Stimulated activated CD8-positive, alpha-beta memory T cell treated with anti-CD3 and anti-CD28 coated beads, Interleukin-15, amount 100 ng/mL, for 1 hour (primary cell): ENCODE results near the gene GAS6.
"Not testable (repeated sequence)": the region's sequence is repeated elsewhere in the genome, so short reads cannot be mapped to it uniquely, and the experiment has no call there.

ENCODE experiments used
- DNase-seq: peaks from one replicate; pipeline ENCODE4 v3.0.0-alpha.2; 2020; ENCODE audit warnings: low read depth

Gene GAS6

DNA sequence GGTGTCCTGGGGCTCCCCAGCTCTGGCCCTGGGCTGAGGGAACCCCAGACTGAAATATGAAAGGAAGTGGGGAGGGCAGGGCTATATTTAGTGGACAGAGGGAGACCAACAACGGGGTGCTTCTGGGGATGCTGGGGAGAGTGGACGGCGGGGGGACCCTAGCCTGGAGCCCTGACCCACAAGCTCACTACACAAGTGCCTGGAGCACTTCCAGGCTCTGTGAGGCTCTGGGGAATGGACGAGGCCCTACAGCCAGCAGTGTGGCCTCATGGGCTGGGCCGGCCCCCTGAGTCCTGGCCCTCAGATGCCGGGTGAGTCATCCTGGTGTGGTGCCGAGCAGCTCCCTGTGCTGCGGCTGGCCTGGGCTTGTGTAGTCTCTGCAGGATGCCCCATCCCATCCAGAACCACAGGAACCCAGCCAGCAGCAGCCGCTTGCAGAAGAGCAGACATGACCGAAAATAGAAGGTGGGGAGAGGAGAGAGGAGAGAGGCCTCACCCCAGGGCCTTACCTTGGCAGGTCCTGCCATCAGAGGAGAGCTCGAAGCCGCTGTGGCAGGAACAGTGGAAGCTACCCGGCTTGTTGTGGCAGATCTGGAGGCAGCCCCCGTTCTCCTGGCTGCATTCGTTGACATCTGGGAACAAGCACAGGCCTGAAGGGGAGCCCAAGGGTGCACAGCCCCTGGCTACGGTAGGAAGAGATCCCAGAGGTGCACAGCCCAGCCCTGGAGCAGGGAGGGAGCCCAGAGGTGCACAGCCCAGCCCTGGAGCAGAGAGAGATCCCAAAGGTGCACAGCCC lies 26.1 kb downstream of the GAS6 start:
- no peak for DNase-seq

- no peak for DNase-seq
Measured at GRCh38 chr13:113836768-113837559, 26.9 kb downstream of the GAS6 start.

- no peak for DNase-seq
Measured at GRCh38 chr13:113835461-113836270, 28.2 kb downstream of the GAS6 start.

DNA sequence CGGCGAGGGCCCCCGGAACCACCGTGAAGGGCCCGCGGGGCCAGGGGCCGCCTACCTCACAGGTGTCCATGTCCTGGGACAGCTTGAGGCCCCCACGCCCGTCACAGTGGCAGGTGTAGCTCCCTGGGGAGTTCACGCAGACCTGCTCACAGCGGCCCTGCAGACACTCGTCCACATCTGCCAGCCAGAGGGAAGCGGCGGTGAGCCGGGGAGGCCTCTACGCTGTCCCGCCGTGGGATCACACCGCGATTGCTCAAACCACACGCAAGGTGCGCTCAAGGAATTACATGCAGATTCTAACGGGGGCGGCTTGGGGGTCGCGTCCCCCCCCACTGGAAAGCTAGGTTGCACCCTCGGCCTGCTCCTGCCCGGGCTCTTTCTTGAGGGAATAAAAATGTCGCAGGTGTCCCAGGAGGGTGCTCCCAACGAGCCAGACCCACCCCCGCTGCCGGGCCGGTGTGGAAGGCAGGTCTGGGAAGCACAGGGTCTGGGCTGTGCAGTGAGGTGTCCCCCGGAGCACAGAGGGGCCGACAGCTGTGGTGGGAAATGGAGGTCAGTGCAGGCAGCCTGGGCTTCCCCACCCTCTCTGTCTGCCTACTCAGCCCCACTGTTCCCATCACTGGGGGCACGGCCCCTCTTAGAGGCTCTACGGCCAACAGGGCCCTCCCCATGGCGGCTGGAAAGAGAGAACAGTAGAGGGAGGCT lies 29.2 kb downstream of the GAS6 start:
- no peak for DNase-seq

- DNase-seq, result not testable (repeated sequence)
Measured at GRCh38 chr13:113834006-113834405, 29.9 kb downstream of the GAS6 start.

DNA sequence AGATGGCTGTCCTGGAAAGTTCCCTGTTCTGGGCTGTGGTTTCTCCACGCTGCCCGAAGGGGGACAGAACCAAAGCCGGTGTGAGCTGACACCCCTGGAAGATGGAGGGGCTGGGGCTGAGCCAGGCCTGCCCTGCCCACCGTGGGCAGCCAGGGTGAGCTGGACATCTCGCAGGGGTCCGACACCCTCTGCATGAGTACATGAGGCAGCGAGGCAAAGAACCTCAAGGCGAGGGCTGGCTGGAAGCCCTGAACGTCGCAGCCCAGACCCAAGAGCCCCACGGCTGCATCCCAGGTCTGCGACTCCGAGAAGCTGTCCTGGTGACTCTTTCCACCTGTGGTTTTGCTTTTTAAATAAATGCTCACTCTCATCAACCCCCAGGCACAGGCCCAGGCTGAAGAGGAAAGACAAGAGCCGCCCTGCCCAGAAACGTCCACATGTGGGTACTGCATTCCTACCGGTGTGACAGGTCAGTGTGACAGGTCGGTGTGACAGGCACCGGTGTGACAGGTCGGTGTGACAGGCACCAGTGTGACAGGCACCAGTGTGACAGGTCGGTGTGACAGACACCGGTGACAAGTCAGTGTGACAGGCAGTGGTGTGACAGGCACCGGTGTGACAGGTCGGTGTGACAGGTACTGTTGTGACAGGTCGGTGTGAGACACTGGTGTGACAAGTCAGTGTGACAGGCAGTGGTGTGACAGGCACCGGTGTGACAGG lies 30.6 kb downstream of the GAS6 start:
- no peak for DNase-seq

DNA sequence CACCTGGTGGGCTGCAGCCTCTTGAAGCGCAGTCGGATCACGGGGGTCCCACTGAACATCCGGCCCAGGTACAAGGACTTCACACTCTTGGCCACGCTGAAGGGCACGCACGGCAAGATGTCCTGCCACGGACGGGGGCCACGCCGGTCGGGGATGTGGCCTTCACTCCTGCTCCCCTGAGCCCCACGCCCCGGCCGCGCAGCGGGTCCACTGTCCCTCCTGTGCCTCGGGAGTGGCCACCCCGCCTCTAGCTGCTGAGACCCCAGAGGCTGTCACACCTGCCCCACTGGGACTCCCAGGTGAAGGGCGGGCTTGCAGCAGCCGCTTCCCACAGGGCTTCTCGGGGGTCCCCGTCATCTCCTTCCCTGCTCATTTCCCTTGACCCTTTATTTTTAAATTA lies 31.2 kb downstream of the GAS6 start:
- no peak for DNase-seq

DNA sequence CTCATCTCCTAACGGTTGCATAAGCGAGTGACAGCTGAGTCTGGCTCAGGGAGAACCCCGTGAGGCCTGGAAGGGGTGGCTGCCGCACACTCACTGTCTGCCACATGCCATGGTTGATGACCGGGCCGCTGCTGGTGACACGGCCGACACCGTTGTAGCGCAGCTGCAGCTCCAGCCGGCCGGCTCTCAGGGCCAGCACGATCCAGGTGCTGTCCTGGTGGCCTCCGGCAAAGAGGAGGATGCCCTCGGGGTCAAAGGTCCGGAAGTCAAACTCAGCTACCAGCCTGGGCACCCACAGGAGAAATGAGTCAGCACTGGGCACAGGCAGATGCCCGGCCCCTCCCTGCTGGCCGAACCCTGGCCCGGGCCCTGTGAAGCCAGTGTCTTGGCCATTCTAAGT lies 31.7 kb downstream of the GAS6 start:
- DNase-seq, result no peak

DNA sequence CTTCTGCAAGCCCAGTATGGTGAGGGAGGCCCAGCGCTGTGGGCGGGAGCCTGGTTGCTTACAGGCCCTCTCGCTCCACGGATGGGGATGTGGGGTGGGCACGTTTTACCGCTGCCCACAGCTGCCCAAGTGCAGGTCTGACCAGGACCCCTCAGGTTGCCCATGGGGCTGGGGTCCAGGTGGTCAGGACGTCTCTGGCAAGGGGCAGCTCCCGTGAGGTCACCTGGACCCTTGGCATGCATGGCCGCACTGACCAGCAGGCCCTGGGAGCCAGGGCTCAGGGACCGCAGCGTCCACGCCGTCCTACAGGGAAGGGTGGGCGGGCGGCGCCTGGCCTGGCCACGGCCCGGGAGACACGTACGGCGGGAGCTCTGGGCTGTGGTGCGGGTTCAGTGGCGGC lies 32.8 kb downstream of the GAS6 start:
- no peak for DNase-seq

- not testable (repeated sequence) for DNase-seq
Measured at GRCh38 chr13:113830426-113830950, 33.4 kb downstream of the GAS6 start.

DNA sequence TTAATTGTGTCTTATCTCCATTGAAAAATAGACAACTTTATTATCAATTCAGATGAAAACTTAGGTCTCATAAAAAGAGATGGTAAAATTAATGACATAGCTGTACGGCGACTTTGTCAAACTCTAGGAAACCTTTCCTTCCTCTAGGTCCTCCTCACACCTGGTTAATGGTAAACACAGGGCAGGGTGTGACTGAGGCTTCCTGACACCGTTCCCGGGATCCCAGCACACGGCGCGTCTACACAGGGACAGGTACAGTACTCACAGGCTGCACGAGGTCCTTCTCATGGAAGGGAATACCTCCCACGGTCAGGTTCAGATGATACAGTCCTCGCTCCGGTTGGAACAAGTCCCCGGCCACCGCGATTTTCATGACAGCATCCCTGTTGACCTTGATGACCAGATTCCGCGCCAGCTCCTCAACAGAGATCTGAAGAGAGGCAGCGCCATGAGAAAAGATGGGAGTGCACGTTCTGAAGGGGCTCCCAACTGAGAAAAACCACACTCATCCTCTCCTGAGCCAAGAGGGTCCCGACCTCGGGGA lies 35.5 kb downstream of the GAS6 start:
- DNase-seq, result no peak

GRCh38 chr13:113827021-113827420 lies 36.9 kb downstream of the GAS6 start:
- no peak for DNase-seq

DNA sequence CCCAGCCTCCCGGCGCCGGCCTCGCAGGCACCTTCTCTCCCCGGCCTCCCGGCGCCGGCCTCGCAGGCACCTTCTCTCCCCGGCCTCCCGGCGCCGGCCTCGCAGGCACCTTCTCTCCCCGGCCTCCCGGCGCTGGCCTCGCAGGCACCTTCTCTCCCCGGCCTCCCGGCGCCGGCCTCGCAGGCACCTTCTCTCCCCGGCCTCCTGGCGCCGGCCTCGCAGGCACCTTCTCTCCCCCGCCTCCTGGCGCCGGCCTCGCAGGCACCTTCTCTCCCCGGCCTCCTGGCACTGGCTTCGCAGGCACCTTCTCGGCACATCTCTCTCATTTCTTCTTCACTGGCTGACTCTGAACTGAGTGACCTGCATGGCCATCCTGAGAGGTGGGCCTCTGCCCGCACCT lies 37.4 kb downstream of the GAS6 start:
- DNase-seq, result not testable (repeated sequence)

DNA sequence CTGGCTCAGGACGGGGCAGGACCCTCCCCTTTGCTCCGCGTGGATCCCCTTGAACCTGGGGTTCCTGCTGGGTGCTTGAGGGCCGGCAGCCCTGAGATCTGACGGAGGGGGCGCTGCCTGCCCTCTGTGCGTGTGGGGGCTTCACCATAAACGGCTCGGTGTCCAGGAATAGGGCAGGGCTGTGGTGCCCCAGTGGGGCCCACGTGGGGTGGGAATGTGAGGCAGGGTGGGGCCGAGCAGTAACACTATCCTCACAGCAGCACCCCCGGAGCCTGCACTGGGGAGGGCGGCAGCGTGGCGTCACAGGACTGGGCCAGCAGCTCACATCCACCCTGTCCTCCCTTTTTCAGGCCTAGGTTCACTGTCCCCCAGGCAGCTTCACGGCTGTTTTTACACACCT lies 38.0 kb downstream of the GAS6 start:
- DNase-seq, result no peak

DNA sequence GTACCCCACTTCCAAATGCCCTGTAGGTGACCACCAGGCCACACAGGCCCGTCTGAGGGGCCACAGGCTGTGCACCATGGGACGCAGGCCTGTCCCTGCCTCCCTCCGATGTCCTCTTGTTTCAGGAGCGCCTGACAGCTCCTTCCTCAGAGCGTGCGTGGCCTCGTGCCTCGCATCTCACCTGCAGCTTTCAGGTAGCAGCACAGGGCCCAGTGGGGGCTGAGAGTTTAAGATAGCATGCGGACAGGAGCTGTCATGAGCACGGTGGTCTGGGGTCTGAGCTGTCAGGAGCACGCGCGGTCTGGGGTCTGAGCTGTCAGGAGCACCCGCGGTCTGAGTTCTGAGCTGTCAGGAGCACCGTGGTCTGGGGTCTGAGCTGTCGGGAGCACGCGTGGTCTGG lies 40.1 kb downstream of the GAS6 start:
- DNase-seq, result no peak

DNA sequence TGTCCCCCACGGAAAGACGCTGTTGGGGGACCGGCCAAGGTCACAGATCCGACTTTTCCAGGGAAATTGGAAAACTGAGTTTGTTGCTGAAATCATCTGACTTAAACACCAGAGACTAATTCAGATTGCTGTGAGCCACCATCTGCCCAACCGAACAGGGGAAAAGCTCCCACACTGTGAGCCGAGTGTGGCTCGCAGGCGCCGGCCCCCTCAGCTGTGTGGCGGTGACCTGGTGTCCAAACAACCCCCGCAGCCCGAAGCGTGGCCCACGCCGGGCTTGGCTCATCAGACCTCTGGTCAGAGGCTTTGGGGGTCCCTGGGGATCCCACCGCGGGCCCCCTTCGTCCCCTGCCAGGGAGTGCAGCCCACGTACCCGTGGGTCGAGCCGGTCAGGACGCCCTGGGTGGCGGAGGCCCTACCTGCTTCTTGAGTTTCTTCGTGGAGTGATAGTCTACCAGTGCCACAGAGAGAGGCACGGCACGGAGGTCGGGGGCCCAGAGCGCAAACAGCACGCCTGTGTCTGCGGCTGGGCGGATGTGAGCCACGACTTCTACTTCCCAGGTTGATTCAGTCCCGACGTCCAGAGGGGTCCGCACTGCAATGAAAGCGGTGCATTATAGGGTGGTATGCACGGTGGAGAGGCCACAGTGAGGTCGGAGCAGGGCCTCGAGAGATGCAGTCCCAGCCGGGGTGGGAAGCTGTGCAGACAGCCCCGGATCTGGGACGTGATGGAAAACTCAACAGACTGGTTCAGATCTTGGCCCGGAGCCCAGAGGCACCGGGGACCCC lies 40.7 kb downstream of the GAS6 start:
- no peak for DNase-seq

DNA sequence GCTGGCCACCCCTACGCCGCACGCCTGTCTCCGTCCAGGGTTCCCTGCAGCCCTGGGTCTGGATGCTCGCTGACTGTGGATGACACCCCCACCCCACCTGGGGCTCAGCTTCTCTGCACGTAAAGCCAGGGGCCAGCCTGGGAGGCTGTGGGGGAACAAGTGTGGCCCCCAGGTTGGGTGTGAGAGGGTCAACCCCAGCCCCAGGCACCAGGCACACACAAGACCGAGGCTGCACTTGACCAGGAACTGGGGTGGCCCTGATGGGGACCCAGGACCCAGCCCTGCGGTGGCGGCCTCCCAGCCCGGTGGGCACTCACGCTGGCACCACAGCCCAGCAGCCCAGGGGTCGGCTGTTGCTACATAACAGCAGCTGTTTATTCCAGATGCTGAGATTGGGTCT lies 41.6 kb downstream of the GAS6 start:
- DNase-seq, result no peak

GRCh38 chr13:113821847-113822246 lies 42.0 kb downstream of the GAS6 start:
- DNase-seq, result no peak

DNA sequence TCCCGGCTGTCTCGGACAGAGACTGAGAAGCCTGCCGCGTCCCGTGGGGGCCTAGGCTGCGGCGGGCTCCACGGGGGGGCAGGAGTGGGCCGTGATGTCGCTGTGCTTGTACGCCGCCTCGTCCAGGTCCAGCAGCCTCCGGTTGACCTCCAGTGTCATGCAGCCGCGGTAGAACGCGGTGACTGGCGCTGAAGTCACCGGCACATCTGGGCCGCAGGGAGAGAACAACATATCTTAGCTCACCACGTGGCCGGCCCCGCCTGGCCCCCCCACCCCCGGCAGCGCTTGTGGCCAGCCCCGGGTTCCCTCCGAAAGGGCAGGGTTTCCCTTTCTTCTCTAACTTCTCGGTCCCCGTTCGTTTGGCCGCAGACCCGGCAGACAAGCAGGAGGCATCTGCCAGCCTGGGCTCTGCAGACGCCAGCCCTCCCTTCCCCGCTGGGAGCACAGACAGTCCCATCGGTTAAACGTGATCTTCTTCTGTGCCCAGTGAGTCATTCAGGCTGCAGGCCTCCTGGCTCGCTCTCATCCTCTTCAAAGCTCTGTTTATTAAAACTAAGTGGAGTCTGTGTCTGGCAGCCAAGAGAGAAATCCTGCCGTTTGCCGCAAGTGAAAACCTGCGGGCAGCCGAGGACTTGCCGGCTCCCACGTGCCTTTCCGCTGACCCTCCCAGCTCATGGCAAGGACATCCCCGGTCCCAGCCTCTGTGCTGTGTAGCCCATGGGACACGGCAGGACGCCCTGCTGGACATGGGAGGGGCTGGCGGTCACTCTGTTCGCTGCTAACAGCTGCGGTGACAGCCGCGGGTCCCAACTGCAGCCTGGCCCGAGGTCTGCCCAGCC lies 42.8 kb downstream of the GAS6 start:
- DNase-seq, result no peak
